Measurements from ENCODE around the gene LSM2. TPM values are rescaled to one million over a fixed set of nuclear protein-coding genes. Genes with fewer than 3 reads are reported as not detected.
A peak's percentile ranks its signal among the peaks of the same experiment; 100 is the strongest.
"Not testable (repeated sequence)": the region's sequence is repeated elsewhere in the genome, so short reads cannot be mapped to it uniquely, and the experiment has no call there.

The LSM2 gene
- total RNA-seq, 1 donor from 2014 or later = 19.4 TPM

DNA sequence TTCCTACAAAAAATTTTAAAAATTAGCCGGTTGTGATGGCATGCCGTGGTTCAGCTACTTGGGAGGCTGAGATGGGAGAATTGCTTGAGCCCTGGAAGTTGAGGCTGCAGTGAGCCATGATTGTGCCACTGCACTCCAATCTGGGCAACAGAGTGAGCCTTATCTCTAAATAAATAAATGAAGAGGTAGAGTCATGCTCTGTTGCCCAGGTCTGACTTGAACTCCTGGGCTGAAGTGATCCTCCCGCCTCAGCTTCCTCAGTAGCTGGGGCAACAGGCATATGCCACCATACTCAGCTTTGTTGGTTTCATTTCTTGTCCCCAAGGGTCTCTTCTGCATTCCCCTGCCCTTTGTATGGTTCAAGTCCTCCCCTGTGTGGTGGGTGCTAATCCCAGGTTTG is 37.7 kb upstream of the LSM2 start:
- peaks cover 21% of the 10 kb centered on the region for H3K36me3 ChIP-seq
- TF ChIP-seq CTCF (IDR thresholded peaks at IDR 0.05; ENCODE audit: borderline replicate concordance) = no peak
- DNase-seq = no peak
- intact Hi-C loops (cut with micrococcal nuclease) = no loop called here
- H3K9me3 ChIP-seq (replicated peaks) = no peaks in the 10 kb centered on the region
- H3K4me1 ChIP-seq = no peaks in the 10 kb centered on the region
- H3K27ac ChIP-seq (replicated peaks) = no peak overlapping the region
- H3K27me3 ChIP-seq (ENCODE audit: low read depth) = no peaks in the 10 kb centered on the region
- H3K4me3 ChIP-seq = no peak overlapping the region

DNA sequence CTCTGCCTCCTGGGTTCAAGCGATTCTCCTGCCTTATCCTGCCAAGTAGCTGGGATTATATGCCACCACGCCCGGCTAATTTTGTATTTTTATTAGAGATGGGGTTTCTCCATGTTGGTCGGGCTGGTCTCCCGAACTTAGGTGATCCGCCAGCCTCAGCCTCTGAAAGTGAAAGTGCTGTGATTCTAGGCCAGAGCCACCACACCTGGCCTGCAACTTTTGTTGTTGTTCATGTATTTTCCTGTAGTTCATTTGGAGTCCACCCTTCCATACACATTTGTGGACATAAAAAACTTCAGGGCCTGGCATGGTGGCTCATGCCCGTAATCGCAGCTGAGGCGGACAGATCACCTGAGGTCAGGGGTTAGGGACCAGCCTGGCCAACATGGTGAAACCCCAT is 35.3 kb upstream of the LSM2 start:
- Histone ChIP-seq H3K9me3 (replicated peaks) (no peaks in the 10 kb centered on the region), H3K4me1 (peaks cover 20% of the 10 kb centered on the region), H3K36me3 (peaks cover 46% of the 10 kb centered on the region), H3K27me3 (ENCODE audit: low read depth) (no peaks in the 10 kb centered on the region), H3K4me3 (no peak overlapping the region), H3K27ac (replicated peaks) (no peak overlapping the region)
- no peak for TF ChIP-seq CTCF (IDR thresholded peaks at IDR 0.05; ENCODE audit: borderline replicate concordance)
- intact Hi-C loops (cut with micrococcal nuclease) = no loop called here
- DNase-seq = no peak

DNA sequence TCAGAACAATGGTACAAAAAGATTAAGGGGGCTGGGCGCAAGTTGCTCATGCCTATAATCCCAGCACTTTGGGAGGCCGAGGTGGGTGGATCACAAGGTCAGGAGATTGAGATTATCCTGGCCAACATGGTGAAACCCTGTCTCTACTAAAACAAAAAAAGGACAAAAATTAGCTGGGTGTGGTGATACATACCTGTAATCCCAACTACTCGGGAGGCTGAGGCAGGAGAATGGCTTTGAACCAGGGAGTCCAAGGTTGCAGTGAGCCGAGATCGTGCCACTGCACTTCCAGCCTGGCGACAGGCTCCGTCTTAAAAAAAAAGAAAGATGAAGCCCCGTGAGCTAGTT is 33.0 kb upstream of the LSM2 start:
- Histone ChIP-seq H3K36me3 (peaks cover 51% of the 10 kb centered on the region), H3K4me1 (peaks cover 43% of the 10 kb centered on the region)
- DNase-seq; H3K9me3 ChIP-seq (replicated peaks); H3K4me3 ChIP-seq; H3K27ac ChIP-seq (replicated peaks); intact Hi-C loops (cut with micrococcal nuclease); H3K27me3 ChIP-seq (ENCODE audit: low read depth): not testable (repeated sequence)

DNA sequence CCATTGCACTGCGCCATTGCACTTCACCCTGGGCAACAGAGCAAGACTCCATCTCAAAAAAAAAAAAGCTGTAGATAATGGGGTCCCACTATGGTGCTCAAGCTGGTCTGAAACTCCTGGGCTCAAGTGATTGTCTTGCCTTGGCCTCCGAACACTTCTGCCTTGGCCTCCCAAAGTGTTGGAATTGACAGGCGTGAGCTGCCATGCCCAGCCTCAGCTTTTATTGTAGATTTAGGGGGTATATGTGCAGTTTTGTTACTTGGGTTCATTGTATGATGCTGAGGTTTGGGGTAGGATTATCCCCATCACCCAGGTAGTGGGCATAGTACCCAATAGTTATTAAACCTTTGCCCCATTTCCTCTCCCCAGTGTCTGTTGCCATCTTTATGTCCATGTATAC is 32.2 kb upstream of the LSM2 start:
- Histone ChIP-seq H3K4me1 (peaks cover 47% of the 10 kb centered on the region), H3K4me3 (no peak overlapping the region), H3K9me3 (replicated peaks) (no peaks in the 10 kb centered on the region), H3K27me3 (ENCODE audit: low read depth) (no peaks in the 10 kb centered on the region), H3K36me3 (peaks cover 51% of the 10 kb centered on the region), H3K27ac (replicated peaks) (no peak overlapping the region)
- no peak for TF ChIP-seq CTCF (IDR thresholded peaks at IDR 0.05; ENCODE audit: borderline replicate concordance)
- no peak for DNase-seq
- intact Hi-C loops (cut with micrococcal nuclease) = no loop called here

DNA sequence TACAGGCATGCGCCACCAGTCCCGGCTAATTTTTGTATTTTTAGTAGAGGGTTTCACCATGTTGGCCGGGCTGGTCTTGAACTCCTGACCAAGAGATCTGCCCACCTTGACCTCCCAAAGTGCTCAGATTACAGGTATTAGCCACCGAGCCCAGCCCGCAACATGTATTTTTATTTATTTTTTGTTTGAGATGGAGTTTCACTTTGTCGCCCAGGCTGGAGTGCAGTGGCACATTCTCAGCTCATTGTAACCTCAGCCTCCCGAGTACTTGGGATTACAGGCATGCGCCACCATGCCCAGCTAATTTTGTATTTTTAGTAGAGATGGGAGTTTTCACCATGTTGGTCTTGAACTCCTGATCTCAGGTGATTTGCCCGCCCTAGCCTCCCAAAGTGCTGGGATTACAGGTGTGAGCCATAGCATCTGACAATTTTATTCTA is 31.4 kb upstream of the LSM2 start:
- intact Hi-C loops (cut with micrococcal nuclease); DNase-seq; H3K9me3 ChIP-seq (replicated peaks); H3K27me3 ChIP-seq (ENCODE audit: low read depth): not testable (repeated sequence)
- Histone ChIP-seq H3K4me3 (peak overlapping the region; percentile 99), H3K36me3 (peaks cover 51% of the 10 kb centered on the region), H3K27ac (replicated peaks) (peak overlapping the region; percentile 97), H3K4me1 (peaks cover 51% of the 10 kb centered on the region)

DNA sequence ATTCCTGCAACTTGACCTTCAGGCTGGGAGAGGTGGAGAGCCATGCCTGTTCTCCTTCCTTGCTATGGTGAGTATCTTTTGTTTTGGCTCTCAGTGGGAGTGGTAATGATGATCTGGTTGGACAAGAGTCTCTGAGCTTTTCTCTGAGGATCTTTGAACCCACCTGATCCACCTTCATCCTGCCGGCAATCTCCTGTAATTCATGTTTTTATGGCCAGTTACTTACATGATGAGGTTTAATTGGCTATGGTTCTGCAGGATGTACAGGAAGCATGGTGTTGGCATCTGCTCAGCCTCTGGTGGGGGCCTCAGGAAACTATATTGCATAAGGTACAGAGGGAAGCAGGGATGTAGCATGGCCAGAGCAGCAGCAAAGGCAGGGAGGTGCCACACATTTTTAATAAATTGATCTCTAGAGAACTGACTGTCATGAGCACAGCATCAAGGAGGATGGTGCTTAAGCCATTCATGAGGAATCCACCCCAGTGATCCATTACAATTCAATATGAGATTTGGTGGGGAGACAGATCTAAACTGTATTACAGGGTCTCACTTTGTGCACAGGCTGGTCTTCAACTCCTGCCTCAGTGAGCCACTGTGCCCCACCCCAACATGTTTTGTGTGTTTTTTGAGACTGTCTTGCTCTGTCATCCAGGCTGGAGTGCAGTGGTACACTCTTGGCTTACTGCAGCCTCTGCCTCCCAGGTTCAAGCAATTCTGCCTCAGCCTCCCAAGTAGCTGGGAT is 30.8 kb upstream of the LSM2 start:
- H3K9me3 ChIP-seq (replicated peaks) = no peaks in the 10 kb centered on the region
- no peaks in the 10 kb centered on the region for H3K27me3 ChIP-seq (ENCODE audit: low read depth)
- DNase-seq = no peak
- peak overlapping the region; percentile 99 for H3K4me3 ChIP-seq
- H3K36me3 ChIP-seq = peaks cover 51% of the 10 kb centered on the region
- intact Hi-C loops (cut with micrococcal nuclease) = no loop called here
- peak overlapping the region; percentile 97 for H3K27ac ChIP-seq (replicated peaks)
- peaks cover 54% of the 10 kb centered on the region for H3K4me1 ChIP-seq
- no peak for TF ChIP-seq CTCF (IDR thresholded peaks at IDR 0.05; ENCODE audit: borderline replicate concordance)

Data from left ventricle myocardium inferior (tissue), 1 donor.